Cardiac muscle cell (in vitro differentiated cells and primary cell): ENCODE data around the gene TEAD4. TPM values are rescaled to one million over a fixed set of nuclear protein-coding genes. Genes with fewer than 3 reads are reported as not detected.

Experiments used
- DNase-seq, 2 donors: peaks; one replicate each; pipeline versions ENCODE4 v3.0.0 to v3.0.0-alpha.2; 2010 to 2017; ENCODE audit warnings: low read depth in 1 of 2, low spot score in 1 of 2
- H3K27ac ChIP-seq: fragments of 200-600 bp; sonication (generic); 2 replicates; pipeline ENCODE4 v1.5.1; 2016
- H3K27me3 ChIP-seq: fragments of 200-600 bp; sonication (generic); 2 replicates; pipeline ENCODE4 v1.6.0; 2016; ENCODE audit warnings: control low read depth
- H3K36me3 ChIP-seq: fragments of 200-600 bp; sonication (generic); 2 replicates; pipeline ENCODE4 v1.5.1; 2016; ENCODE audit warnings: control low read depth
- H3K4me1 ChIP-seq: fragments of 200-600 bp; sonication (generic); 2 replicates; pipeline ENCODE4 v1.8.1; 2017; ENCODE audit warnings: low read depth, mild to moderate bottlenecking, mixed run types
- H3K4me3 ChIP-seq: fragments of 200-600 bp; sonication (generic); 2 replicates; pipeline ENCODE4 v1.5.1; 2016; ENCODE audit warnings: mild to moderate bottlenecking
- H3K9me3 ChIP-seq: fragments of 200-600 bp; sonication (generic); 2 replicates; pipeline ENCODE4 v1.5.1; 2017; ENCODE audit warnings: low read depth, mild to moderate bottlenecking, control low read depth
- polyA plus RNA-seq: library from polyadenylated mRNA; unstranded; fragments of >200 nt; fragmentation: Nextera tagmentation; extraction: Ambion mirVana; gene quantifications from 2 replicates; pipeline ENCODE4 v1.2.1, GENCODE V29; 2016
- total RNA-seq: library from RNA; depleted of rRNA; stranded (reverse); fragments of >200 nt; gene quantifications from 2 replicates; pipeline ENCODE4 v1.2.3, GENCODE V29; 2016
- TF ChIP-seq, protein P1 (sequence below): IDR thresholded peaks from 2 replicates; pipeline ENCODE4 v1.5.1; 2012; ENCODE audit warnings: low read depth, mild to moderate bottlenecking, low read length

The TEAD4 gene
- total and polyA plus RNA-seq, 2 experiments from 2014 or later: 21.3 to 31.9 TPM

DNA sequence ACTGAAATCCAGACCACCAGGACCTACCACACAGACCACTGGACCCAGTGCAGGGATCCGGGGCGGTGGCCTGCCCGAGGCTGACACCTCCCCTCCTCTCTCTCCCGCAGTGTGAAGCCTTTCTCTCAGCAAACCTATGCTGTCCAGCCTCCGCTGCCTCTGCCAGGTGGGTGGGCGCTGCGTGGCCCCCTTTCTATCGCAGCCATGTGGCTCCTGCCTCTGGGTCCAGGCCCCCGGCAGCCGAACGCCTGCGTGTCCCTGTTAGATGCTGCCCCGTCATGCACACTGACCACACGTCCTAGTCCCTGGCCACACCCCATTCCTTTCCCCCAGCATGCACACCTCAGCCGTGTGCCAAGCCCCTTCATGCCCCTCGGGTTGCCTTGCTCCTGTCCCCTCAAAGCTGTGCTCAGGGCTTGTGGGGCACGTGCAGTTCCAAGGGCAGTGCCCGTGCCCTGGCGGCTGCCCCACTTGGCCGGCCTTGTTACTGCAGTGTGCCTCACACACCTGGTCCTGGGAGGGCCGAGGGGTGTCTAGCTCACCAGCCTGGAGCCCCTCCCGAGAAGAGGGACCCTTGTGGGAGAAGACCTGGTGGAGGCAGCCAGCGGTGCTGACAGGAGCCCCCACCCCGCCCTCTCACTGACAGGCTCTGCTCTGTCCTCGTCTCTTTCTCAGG lies 59.9 kb downstream of the TEAD4 start:
- no peak for DNase-seq
- TF ChIP-seq, protein P1, sequence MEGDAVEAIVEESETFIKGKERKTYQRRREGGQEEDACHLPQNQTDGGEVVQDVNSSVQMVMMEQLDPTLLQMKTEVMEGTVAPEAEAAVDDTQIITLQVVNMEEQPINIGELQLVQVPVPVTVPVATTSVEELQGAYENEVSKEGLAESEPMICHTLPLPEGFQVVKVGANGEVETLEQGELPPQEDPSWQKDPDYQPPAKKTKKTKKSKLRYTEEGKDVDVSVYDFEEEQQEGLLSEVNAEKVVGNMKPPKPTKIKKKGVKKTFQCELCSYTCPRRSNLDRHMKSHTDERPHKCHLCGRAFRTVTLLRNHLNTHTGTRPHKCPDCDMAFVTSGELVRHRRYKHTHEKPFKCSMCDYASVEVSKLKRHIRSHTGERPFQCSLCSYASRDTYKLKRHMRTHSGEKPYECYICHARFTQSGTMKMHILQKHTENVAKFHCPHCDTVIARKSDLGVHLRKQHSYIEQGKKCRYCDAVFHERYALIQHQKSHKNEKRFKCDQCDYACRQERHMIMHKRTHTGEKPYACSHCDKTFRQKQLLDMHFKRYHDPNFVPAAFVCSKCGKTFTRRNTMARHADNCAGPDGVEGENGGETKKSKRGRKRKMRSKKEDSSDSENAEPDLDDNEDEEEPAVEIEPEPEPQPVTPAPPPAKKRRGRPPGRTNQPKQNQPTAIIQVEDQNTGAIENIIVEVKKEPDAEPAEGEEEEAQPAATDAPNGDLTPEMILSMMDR: no peak
- Histone ChIP-seq H3K4me1 (peaks cover 2% of the 10 kb centered on the region), H3K27me3 (no peaks in the 10 kb centered on the region), H3K4me3 (no peak overlapping the region), H3K9me3 (no peaks in the 10 kb centered on the region), H3K36me3 (no peaks in the 10 kb centered on the region), H3K27ac (peak overlapping the region; percentile 63)

DNA sequence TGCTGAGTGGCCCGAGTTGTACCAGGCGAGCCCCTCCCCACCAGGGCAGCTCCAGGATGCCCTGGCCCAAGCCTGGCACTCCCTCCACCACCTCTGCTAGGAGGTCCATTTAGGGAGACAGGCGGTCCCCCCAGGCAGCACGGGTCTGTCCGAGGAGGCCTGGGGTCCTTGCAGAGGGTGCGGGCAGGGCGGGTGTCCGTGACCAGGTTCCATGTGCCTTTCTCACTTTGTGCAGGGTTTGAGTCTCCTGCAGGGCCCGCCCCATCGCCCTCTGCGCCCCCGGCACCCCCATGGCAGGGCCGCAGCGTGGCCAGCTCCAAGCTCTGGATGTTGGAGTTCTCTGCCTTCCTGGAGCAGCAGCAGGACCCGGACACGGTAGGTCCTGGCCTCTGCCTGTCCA lies 61.2 kb downstream of the TEAD4 start:
- H3K4me3 ChIP-seq: no peak overlapping the region

DNA sequence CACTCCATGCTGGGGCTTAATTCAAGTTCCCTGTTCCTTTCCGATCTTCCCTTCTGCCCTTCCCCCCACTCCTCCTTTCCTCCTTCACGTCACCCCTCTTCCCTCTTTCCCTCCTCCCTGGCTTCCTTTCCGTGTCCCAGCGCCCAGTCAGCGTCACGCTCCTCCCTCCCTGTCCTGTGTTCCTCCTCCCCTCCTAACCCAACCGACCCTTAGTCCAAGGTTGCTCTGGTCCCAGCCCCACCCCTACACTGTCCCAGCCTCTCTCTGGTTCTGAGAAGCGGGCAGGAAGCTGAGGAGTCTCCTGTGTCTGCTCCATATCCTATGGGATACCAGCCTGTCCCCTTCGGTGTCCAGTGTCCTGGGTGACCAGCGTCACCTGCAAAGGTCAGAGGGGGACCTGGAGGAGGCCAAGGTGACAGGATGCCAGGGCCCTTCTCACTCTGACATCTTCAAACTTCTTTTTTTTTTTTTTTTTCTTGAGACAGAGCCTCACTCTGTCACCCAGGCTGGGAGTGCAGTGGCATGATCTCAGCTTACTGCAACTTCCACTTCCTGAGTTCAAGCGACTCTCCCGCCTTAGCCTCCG lies 61.7 kb downstream of the TEAD4 start:
- Histone ChIP-seq H3K9me3 (no peaks in the 10 kb centered on the region), H3K27ac (no peak overlapping the region), H3K36me3 (no peaks in the 10 kb centered on the region), H3K4me3 (no peak overlapping the region), H3K27me3 (no peaks in the 10 kb centered on the region), H3K4me1 (peaks cover 2% of the 10 kb centered on the region)
- TF ChIP-seq, protein P1: no peak
- DNase-seq: no peak

More for the DNA sequence above, 61.2 kb downstream of the TEAD4 start:
- H3K27me3 ChIP-seq: no peaks in the 10 kb centered on the region
- peaks cover 2% of the 10 kb centered on the region for H3K4me1 ChIP-seq
- H3K9me3 ChIP-seq: no peaks in the 10 kb centered on the region
- TF ChIP-seq, protein P1: no peak
- no peaks in the 10 kb centered on the region for H3K36me3 ChIP-seq
- DNase-seq: no peak
- H3K27ac ChIP-seq: no peak overlapping the region

DNA sequence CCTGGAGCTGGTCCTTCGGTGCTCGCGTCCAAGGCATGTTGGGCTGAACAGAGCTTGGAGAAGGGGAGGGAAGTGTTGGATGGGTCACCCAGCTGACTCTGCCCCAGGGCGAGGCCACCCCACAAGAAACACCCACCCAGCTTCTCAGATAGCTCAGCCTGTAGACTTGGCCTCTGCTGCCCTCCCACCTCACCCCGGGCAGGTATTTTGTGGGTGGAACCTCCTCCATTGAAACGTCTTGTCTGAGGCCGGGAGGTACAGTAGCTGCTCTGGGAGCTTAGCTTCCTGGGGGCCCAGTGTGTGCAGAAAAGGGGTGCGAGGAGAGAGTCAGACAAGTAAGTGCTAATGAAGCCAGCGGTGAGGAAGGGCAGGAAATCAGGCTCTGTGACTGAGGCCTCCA lies 63.2 kb downstream of the TEAD4 start:
- Histone ChIP-seq H3K27me3 (no peaks in the 10 kb centered on the region), H3K36me3 (no peaks in the 10 kb centered on the region), H3K27ac (no peak overlapping the region), H3K4me1 (peaks cover 2% of the 10 kb centered on the region), H3K4me3 (no peak overlapping the region), H3K9me3 (no peaks in the 10 kb centered on the region)
- DNase-seq: no peak
- TF ChIP-seq, protein P1: no peak

DNA sequence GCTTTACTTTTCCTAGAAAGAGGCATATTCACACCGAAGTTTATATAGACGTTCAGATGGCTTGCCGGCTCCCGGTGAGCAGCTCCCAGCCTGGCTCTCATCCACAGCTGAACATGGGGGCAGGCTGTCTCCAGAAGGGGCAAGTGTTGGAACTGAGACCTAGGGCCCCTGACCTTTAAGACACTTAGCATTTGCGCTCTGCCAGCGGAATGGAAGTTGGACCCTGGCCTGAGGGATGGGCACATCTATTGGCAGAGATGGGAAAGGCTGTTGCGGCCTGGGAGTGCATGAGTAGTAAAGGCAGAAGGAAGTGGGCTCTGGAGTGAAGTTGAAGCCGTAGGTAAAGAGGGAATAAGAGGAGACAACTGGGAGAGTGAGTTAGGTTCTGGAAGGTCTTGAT lies 63.8 kb downstream of the TEAD4 start:
- no peaks in the 10 kb centered on the region for H3K36me3 ChIP-seq
- H3K4me3 ChIP-seq: no peak overlapping the region
- no peak for DNase-seq
- no peaks in the 10 kb centered on the region for H3K27me3 ChIP-seq
- H3K4me1 ChIP-seq: peaks cover 2% of the 10 kb centered on the region
- TF ChIP-seq, protein P1: no peak
- no peak overlapping the region for H3K27ac ChIP-seq
- H3K9me3 ChIP-seq: no peaks in the 10 kb centered on the region
